ENCODE data around the gene ARL4D. TPM values are rescaled to one million over a fixed set of nuclear protein-coding genes. Genes with fewer than 3 reads are reported as not detected.
A peak's percentile ranks its signal among the peaks of the same experiment; 100 is the strongest.
"Not testable (repeated sequence)": the region's sequence is repeated elsewhere in the genome, so short reads cannot be mapped to it uniquely, and the experiment has no call there.

Gene ARL4D
- total RNA-seq, 4 donors from 2014 or later: 17.5 to 31.1 (median 21.9) TPM

DNA sequence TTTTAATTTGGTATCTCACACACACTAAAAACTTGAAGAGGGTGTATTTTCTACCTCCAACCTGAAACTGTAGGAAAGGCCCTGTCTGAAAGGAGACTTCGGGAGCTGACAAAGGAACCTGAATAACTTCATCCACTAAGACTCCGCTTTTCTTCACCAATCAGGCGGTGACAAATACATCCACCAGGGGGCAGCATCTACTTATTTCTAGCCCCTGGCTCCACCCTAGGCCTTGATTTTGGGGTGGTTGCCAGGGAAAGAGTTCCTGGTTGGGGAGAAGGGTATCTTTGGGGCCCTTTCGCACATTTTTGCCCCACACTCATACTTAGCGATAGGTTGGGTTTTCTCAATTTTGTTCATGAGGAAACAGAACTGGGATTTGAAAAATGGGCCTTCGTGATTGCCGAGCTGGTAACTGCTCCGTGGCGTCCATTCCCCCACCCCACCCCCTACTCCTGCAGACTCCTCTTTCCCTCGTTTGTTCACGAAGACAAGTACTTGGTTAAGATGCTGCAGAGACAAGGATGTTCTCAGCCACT lies 4.8 kb upstream of the ARL4D start:
- intact Hi-C loops (cut with DNase I): loop anchor here (1.0 to 5.0 kb wide), 2 partner anchors 33 to 88 kb away; no protein-coding TSS in a partner anchor
- Histone ChIP-seq H3K27ac (replicated peaks in 1 of 4) (peak overlapping the region; percentile 60 to 75 (median 72)), H3K4me1 (peaks cover 8 to 30% (median 25%) of the 10 kb centered on the region in 4 donors), H3K4me3 (peak overlapping the region; percentile 26 to 30 (median 28)), H3K27me3 (no peaks in the 10 kb centered on the region), H3K9me3 (no peaks in the 10 kb centered on the region), H3K36me3 (no peaks in the 10 kb centered on the region)
- WGBS: 29% methylated on average over 11 of the region's 11 CpGs
- no peak for TF ChIP-seq EP300 (IDR thresholded peaks at IDR 0.05)
- no peak for TF ChIP-seq POLR2A (IDR thresholded peaks at IDR 0.05; ENCODE audit: low read depth)
- TF ChIP-seq, protein P1, sequence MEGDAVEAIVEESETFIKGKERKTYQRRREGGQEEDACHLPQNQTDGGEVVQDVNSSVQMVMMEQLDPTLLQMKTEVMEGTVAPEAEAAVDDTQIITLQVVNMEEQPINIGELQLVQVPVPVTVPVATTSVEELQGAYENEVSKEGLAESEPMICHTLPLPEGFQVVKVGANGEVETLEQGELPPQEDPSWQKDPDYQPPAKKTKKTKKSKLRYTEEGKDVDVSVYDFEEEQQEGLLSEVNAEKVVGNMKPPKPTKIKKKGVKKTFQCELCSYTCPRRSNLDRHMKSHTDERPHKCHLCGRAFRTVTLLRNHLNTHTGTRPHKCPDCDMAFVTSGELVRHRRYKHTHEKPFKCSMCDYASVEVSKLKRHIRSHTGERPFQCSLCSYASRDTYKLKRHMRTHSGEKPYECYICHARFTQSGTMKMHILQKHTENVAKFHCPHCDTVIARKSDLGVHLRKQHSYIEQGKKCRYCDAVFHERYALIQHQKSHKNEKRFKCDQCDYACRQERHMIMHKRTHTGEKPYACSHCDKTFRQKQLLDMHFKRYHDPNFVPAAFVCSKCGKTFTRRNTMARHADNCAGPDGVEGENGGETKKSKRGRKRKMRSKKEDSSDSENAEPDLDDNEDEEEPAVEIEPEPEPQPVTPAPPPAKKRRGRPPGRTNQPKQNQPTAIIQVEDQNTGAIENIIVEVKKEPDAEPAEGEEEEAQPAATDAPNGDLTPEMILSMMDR (IDR thresholded peaks at IDR 0.05): peak; percentile 96 to 99 (median 98)
- peak; percentile 78 to 82 for TF ChIP-seq POLR2AphosphoS5 (IDR thresholded peaks at IDR 0.05)
- peak; percentile 98 for DNase-seq (ENCODE audit: extremely low spot score)

DNA sequence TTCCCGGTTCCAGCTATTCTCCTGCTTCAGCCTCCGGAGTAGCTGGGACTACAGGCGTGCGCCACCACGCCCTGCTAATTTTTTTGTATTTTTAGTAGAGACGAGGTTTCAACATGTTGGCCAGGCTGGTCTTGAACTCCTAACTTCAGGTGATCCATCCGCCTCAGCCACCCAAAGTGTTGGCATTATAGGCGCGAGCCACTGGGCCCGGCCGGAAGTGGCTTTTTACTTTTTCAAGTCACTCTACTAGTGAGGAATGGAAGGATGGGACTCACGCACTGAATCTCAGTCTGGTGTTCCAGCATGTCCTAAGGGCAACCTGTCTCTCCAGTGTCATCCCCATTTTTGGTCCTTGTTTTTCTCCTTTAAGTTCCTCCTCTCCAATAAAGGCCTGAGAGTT lies 4.1 kb upstream of the ARL4D start:
- not testable (repeated sequence) for H3K9me3 ChIP-seq; H3K4me3 ChIP-seq; H3K36me3 ChIP-seq; H3K27me3 ChIP-seq; DNase-seq (ENCODE audit: extremely low spot score)
- peak overlapping the region in 3 of 4 donors; percentile 69 to 75 (median 74) for H3K27ac ChIP-seq (replicated peaks in 1 of 4)
- intact Hi-C loops (cut with DNase I): loop anchor here (1.0 to 5.0 kb wide), 2 partner anchors 33 to 88 kb away; no protein-coding TSS in a partner anchor
- WGBS: 92% methylated on average over 12 of the region's 12 CpGs
- H3K4me1 ChIP-seq: peaks cover 8 to 27% (median 23%) of the 10 kb centered on the region in 4 donors

DNA sequence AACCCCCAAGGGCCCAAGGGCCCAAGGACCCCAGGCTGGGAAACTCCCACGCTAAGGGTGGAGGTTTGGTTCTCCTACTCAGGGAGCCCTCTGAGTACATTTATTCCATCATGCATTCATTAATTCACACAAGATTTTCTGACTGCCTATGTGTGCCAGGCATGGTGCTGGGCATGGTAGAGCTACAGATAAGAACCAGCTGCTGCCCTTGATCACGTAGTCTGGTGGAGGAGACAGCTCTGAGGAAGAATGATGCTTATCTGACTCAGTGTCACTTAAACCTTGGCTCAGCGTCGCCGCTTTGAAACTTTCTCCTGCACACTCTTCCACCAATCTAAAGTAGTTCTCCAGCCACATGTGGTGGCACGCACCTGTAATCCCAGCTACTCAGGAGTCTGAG lies 3.6 kb upstream of the ARL4D start:
- H3K27ac ChIP-seq (replicated peaks in 1 of 4): no peak overlapping the region
- intact Hi-C loops (cut with DNase I): no loop called here
- no peak for DNase-seq (ENCODE audit: extremely low spot score)
- H3K36me3 ChIP-seq: peaks cover 0 to 4% (median 2%) of the 10 kb centered on the region in 4 donors
- no peaks in the 10 kb centered on the region for H3K9me3 ChIP-seq
- no peaks in the 10 kb centered on the region for H3K27me3 ChIP-seq
- 94% methylated on average over 6 of the region's 6 CpGs for WGBS
- TF ChIP-seq, protein P1 (IDR thresholded peaks at IDR 0.05): no peak
- no peak for TF ChIP-seq POLR2A (IDR thresholded peaks at IDR 0.05; ENCODE audit: low read depth)
- no peak for TF ChIP-seq POLR2AphosphoS5 (IDR thresholded peaks at IDR 0.05)
- TF ChIP-seq EP300 (IDR thresholded peaks at IDR 0.05): no peak
- H3K4me1 ChIP-seq: peaks cover 8 to 28% (median 25%) of the 10 kb centered on the region in 4 donors
- H3K4me3 ChIP-seq: no peak overlapping the region

DNA sequence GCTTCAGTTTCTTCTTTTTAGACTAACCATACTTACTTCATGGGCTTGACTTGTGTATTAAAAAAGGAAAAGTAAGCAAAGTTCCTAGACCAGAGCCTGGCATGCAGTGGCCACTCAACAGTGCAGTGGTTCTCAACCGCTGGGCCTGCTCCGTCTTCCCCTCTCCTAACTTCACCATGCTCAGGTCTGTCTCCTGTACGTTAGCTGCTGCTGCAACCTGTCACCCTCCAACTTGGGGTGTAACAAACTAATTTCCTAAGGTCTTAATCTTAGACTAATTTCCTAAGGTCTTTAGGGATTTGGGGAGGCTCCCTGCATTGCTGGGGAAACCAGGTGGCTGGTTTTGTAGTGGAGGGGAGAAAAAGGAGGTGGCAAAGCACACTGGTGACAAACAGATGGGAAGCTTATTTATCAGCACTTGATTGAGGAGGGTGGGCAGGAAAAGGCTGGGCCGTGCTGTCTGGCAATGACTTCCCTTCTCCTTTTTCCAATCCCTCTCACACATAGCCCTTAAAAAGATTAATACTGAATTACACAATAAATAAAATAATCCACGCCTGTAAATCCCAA lies 2.2 kb upstream of the ARL4D start:
- Histone ChIP-seq H3K4me3 (no peak overlapping the region), H3K9me3 (no peaks in the 10 kb centered on the region), H3K4me1 (peaks cover 19 to 43% (median 40%) of the 10 kb centered on the region in 4 donors), H3K36me3 (peaks cover 0 to 6% (median 3%) of the 10 kb centered on the region in 4 donors), H3K27ac (replicated peaks in 1 of 4) (no peak overlapping the region), H3K27me3 (no peaks in the 10 kb centered on the region)
- intact Hi-C loops (cut with DNase I): no loop called here
- 73% methylated on average over 5 of the region's 5 CpGs for WGBS
- no peak for DNase-seq (ENCODE audit: extremely low spot score)
- TF ChIP-seq, protein P1 (IDR thresholded peaks at IDR 0.05): no peak
- TF ChIP-seq POLR2AphosphoS5 (IDR thresholded peaks at IDR 0.05) (no peak), EP300 (IDR thresholded peaks at IDR 0.05) (no peak), POLR2A (IDR thresholded peaks at IDR 0.05; ENCODE audit: low read depth) (no peak)

DNA sequence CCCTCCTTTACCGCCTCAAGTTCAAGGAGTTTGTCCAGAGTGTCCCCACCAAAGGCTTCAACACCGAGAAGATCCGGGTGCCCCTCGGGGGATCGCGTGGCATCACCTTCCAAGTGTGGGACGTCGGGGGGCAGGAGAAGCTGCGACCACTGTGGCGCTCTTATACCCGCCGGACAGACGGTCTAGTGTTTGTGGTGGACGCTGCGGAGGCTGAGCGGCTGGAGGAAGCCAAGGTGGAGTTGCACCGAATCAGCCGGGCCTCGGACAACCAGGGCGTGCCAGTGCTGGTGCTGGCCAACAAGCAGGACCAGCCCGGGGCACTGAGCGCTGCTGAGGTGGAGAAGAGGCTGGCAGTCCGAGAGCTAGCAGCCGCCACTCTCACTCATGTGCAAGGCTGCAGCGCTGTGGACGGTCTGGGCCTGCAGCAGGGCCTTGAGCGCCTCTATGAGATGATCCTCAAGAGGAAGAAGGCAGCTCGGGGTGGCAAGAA lies 1.1 kb downstream of the ARL4D start:
- no peaks in the 10 kb centered on the region for H3K27me3 ChIP-seq
- TF ChIP-seq POLR2A (IDR thresholded peaks at IDR 0.05; ENCODE audit: low read depth) (no peak), POLR2AphosphoS5 (IDR thresholded peaks at IDR 0.05) (peak in 1 of 2 donors; percentile 18), EP300 (IDR thresholded peaks at IDR 0.05) (no peak)
- TF ChIP-seq, protein P1 (IDR thresholded peaks at IDR 0.05): no peak
- peak overlapping the region; percentile 79 to 99 (median 90) for H3K4me3 ChIP-seq
- WGBS: 53% methylated on average over 17 of the region's 28 CpGs
- H3K4me1 ChIP-seq: peaks cover 13 to 57% (median 48%) of the 10 kb centered on the region in 4 donors
- intact Hi-C loops (cut with DNase I): no loop called here
- H3K9me3 ChIP-seq: no peaks in the 10 kb centered on the region
- H3K36me3 ChIP-seq: peaks cover 0 to 6% (median 3%) of the 10 kb centered on the region in 4 donors
- H3K27ac ChIP-seq (replicated peaks in 1 of 4): peak overlapping the region; percentile 93 to 97 (median 95)
- DNase-seq (ENCODE audit: extremely low spot score): no peak
